H1 (cell line): Measurements from ENCODE around the gene GLI1. TPM values are rescaled to one million over a fixed set of nuclear protein-coding genes. Genes with fewer than 3 reads are reported as not detected.

Experiments
- ASH2L ChIP-seq: fragments of 200-600, 300-600 bp; sonication (generic); IDR thresholded peaks from one replicate; pipeline ENCODE4 v1.7.1; 2017; ENCODE audit warnings: low read length
- ATF2 ChIP-seq: IDR thresholded peaks from 2 replicates; pipeline ENCODE4 v1.6.1; 2012; ENCODE audit warnings: low read length, inconsistent platforms
- CTCF ChIP-seq, 3 experiments: IDR thresholded peaks; 1 replicate in 2 of 3; 2 replicates in 1 of 3; pipeline versions ENCODE4 v1.5.1 to v1.6.1; 2011; ENCODE audit warnings: low read length in 3 of 3, mild to moderate bottlenecking in 3 of 3, inconsistent platforms in 2 of 3, low read depth in 1 of 3, moderate library complexity in 1 of 3; ENCODE audit not compliant: insufficient read depth in 1 of 3; ENCODE audit errors: control extremely low read depth in 1 of 3
- E2F6 ChIP-seq: IDR thresholded peaks from 2 replicates; pipeline ENCODE4 v1.6.1; 2012; ENCODE audit warnings: inconsistent platforms
- EGR1 ChIP-seq: IDR thresholded peaks from 2 replicates; pipeline ENCODE4 v1.6.1; 2011; ENCODE audit warnings: low read depth, low read length, borderline replicate concordance
- JUND ChIP-seq: IDR thresholded peaks from 2 replicates; pipeline ENCODE4 v1.6.1; 2011; ENCODE audit warnings: mild to moderate bottlenecking, improper control_type of control experiment, low read length
- KDM1A ChIP-seq: fragments of 200-600, 300-600 bp; sonication (generic); IDR thresholded peaks from 2 replicates; pipeline ENCODE4 v1.7.1; 2016; ENCODE audit warnings: mild to moderate bottlenecking, low read length, borderline replicate concordance
- NANOG ChIP-seq: IDR thresholded peaks from 2 replicates; pipeline ENCODE4 v1.6.1; 2011; ENCODE audit warnings: low read length, low read depth, mild to moderate bottlenecking, inconsistent platforms; ENCODE audit not compliant: insufficient read depth, poor library complexity, severe bottlenecking
- PHF8 ChIP-seq: fragments of 200-600 bp; sonication (generic); conservative IDR thresholded peaks from 2 replicates; pipeline ENCODE4 v1.7.1; 2012; ENCODE audit warnings: low read depth, mild to moderate bottlenecking, inconsistent platforms, low read length, moderate library complexity
- POLR2A ChIP-seq, 2 experiments: IDR thresholded peaks; 1 replicate in 1 of 2; 2 replicates in 1 of 2; pipeline ENCODE4 v1.6.1; 2011; ENCODE audit warnings: low read depth in 2 of 2, low read length in 2 of 2, mild to moderate bottlenecking in 2 of 2; ENCODE audit errors: control extremely low read depth in 1 of 2
- RAD21 ChIP-seq, 2 experiments: IDR thresholded peaks in 1 of 2; conservative IDR thresholded peaks in 1 of 2; 2 replicates each; pipeline ENCODE4 v1.6.1; 2011; ENCODE audit warnings: low read depth in 2 of 2, low read length in 2 of 2, improper control_type of control experiment in 1 of 2, inconsistent platforms in 1 of 2, mild to moderate bottlenecking in 1 of 2, moderate library complexity in 1 of 2
- SIN3A ChIP-seq, 2 experiments: IDR thresholded peaks in 1 of 2; conservative IDR thresholded peaks in 1 of 2; 2 replicates each; pipeline ENCODE4 v1.6.1; 2011 to 2012; ENCODE audit warnings: low read length in 2 of 2, improper control_type of control experiment in 1 of 2, low read depth in 1 of 2, mild to moderate bottlenecking in 1 of 2
- SIX5 ChIP-seq: IDR thresholded peaks from 2 replicates; pipeline ENCODE4 v1.6.1; 2011; ENCODE audit warnings: mild to moderate bottlenecking, low read depth, low read length
- SP1 ChIP-seq: IDR thresholded peaks from 2 replicates; pipeline ENCODE4 v1.6.1; 2011; ENCODE audit warnings: low read depth, low read length
- SRF ChIP-seq: IDR thresholded peaks from 2 replicates; pipeline ENCODE4 v1.6.1; 2011; ENCODE audit warnings: mild to moderate bottlenecking, low read depth, low read length, moderate library complexity
- SUZ12 ChIP-seq: fragments of 200-600 bp; sonication (generic); IDR thresholded peaks from 2 replicates; pipeline ENCODE4 v1.6.1; 2012; ENCODE audit warnings: mild to moderate bottlenecking, inconsistent platforms, low read length, moderate library complexity, mixed read lengths
- YY1 ChIP-seq: IDR thresholded peaks from 2 replicates; pipeline ENCODE4 v1.6.1; 2011; ENCODE audit warnings: low read depth, mild to moderate bottlenecking, low read length
- ZNF274 ChIP-seq: IDR thresholded peaks from 2 replicates; pipeline ENCODE4 v1.7.0; 2012; ENCODE audit warnings: low read length, borderline replicate concordance; ENCODE audit errors: extremely low read depth
- polyA plus RNA-seq, 7 experiments: library from polyadenylated mRNA; depleted of rRNA in 3 of 7; stranded (reverse) in 5 of 7; unstranded in 2 of 7; fragments of >200 nt in 5 of 7; fragments of 200-250 nt in 2 of 7; gene quantifications; 1 replicate in 5 of 7; 2 replicates in 1 of 7; 4 replicates in 1 of 7; pipeline versions ENCODE4 v1.2.1 to v1.2.3, GENCODE V29; 2011 to 2013; ENCODE audit warnings: missing spikeins in 2 of 7, mixed read lengths in 2 of 7
- total RNA-seq: library from RNA; stranded (reverse); fragmentation: NEBNext Ultra II Directional; extraction: Animal tissue kit (Norgen Biotek cat#: 25700); gene quantifications from 2 replicates; pipeline ENCODE4 v1.2.1, GENCODE V29; 2021

The GLI1 gene
- total and polyA plus RNA-seq, 2 of the 8 experiments (the other 6 are each of a cell fraction or from before 2014, with no cell fraction given) = 23.5 to 25.3 TPM

GRCh38 chr12:57456145-57456700 is 3.4 kb upstream of the GLI1 start (continued):
- TF ChIP-seq CTCF (IDR thresholded peaks at IDR 0.05; ENCODE audit: control extremely low read depth in 1 of 3, insufficient read depth in 1 of 3, low read depth in 1 of 3, low read length in 3 of 3) = peak in 2 of 3 experiments; percentile 93 to 94; a peak in 3 of 4 replicates
- 0 out of 4 replicates have a peak, but pooled peaks of 1 of the 2 experiments have one; percentile 8 for TF ChIP-seq SIN3A (conservative IDR thresholded peaks at IDR 0.05 in 1 of 2, IDR thresholded peaks at IDR 0.05 in 1 of 2; ENCODE audit: low read depth in 1 of 2, low read length in 2 of 2)
- no peak for TF ChIP-seq PHF8
- TF ChIP-seq JUND = no peak
- peak; percentile 83 for TF ChIP-seq E2F6
- TF ChIP-seq RAD21 (IDR thresholded peaks at IDR 0.05 in 1 of 2, conservative IDR thresholded peaks at IDR 0.05 in 1 of 2; ENCODE audit: low read depth in 2 of 2, low read length in 2 of 2) = peak; percentile 55 to 65
- TF ChIP-seq YY1 = 0 out of 2 replicates have a peak, but pooled peaks have one; percentile 22
- 0 out of 2 replicates have a peak, but pooled peaks have one; percentile 15 for TF ChIP-seq EGR1
- no peak for TF ChIP-seq NANOG
- TF ChIP-seq SRF = no peak
- peak; percentile 23; the same call in 1 of the 2 replicates for TF ChIP-seq KDM1A
- no peak; the same call in 1 of the 2 replicates for TF ChIP-seq ATF2
- TF ChIP-seq SP1 = 0 out of 2 replicates have a peak, but pooled peaks have one; percentile 30
- no peak for TF ChIP-seq ASH2L
- TF ChIP-seq POLR2A (IDR thresholded peaks at IDR 0.05; ENCODE audit: control extremely low read depth in 1 of 2, low read depth in 2 of 2, low read length in 2 of 2) = no peak
- TF ChIP-seq SIX5 = no peak
- TF ChIP-seq ZNF274 = no peak
- TF ChIP-seq SUZ12 = no peak
